ENCODE measurements around the gene XRCC3.

- TF ChIP-seq CTCF (IDR thresholded peaks at IDR 0.05) (no peak), POLR2A (IDR thresholded peaks at IDR 0.05) (no peak)
These were observed 28.4 kb upstream of the XRCC3 start for GRCh38 chr14:103743691-103744090.
